ENCODE results near the gene PRR35. TPM values are rescaled to one million over a fixed set of nuclear protein-coding genes. Genes with fewer than 3 reads are reported as not detected.

Gene PRR35
- total and polyA plus RNA-seq, 2 donors (not counting 3 experiments of a cell fraction or from before 2014, with no cell fraction given), result not detected

DNA sequence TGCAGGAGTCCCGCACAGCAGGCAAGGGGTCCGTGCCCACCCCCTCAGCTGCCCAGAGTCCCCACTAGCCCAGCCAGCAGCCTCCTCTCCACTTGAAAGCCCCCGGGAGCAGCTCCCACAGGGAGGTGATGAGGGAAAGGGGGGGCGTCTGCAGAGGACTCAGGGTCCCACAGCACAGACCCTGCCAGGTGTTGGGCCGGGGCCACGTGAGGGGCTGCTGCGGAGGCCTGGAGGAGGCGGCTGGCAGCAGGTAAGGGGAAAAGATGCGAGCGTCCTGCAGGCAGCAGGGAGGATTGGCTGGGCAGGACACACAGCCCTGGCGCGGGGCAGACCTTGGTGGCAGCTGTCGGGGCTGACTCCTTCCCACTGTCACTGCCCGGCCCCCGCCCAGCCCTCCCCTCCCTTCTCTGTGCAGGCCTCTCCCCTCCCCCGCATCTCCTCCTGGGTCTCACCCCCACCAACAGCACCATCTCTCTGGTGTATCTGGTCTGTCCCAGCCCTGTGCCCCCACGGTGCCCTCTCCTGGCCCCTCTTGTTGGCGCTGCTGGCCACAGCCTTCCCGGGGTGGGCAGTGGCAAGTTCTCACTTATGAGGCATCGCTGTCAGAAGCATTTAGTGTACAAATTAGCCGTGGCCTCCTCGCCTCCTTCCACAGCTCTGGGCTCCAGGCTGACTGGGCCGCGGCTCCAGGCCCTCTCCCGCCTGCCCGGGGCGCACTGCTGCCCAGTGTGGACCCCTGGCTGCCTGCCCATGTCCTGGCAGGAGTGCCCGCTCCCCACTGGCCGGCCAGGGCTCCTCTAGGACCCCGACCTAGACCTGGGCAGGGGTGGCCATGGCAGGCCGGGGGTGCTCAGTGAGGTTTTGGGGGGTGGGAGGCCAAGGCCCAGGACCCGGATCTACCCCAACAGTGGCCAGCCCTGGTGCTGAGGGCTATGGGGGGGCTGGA is 4.4 kb upstream of the PRR35 start:
- Histone ChIP-seq H3K9me1 (replicated peaks; ENCODE audit: control insufficient read depth, extremely low read depth, insufficient read depth, low read length) (no peaks in the 10 kb centered on the region), H3K4me3 (replicated peaks in 1 of 3; ENCODE audit: insufficient read depth in 1 of 3, low read depth in 1 of 3, low read length in 3 of 3) (no peak overlapping the region), H3K4me1 (ENCODE audit: control insufficient read depth, extremely low read depth, insufficient read depth, low read length) (peaks cover 6% of the 10 kb centered on the region), H3K27ac (ENCODE audit: insufficient read depth, low read depth, low read length) (no peak overlapping the region), H3K79me2 (ENCODE audit: control insufficient read depth, insufficient read depth, low read length) (no peaks in the 10 kb centered on the region), H4K20me1 (replicated peaks; ENCODE audit: control insufficient read depth, extremely low read depth, insufficient read depth, low read length) (no peaks in the 10 kb centered on the region), H3K4me2 (ENCODE audit: insufficient read depth, low read length) (no peak overlapping the region), H3K36me3 (ENCODE audit: control insufficient read depth in 2 of 2, extremely low read depth in 1 of 2, insufficient read depth in 2 of 2, low read length in 2 of 2) (peaks cover 0 to 5% of the 10 kb centered on the region in 2 experiments), H3K9me3 (replicated peaks; ENCODE audit: control insufficient read depth, insufficient read depth, low read length) (no peaks in the 10 kb centered on the region), H2AFZ (ENCODE audit: low read depth, low read length) (no peak overlapping the region), H3K9ac (replicated peaks; ENCODE audit: extremely low read depth, insufficient read depth, low read length) (no peak overlapping the region), H3K27me3 (ENCODE audit: control insufficient read depth in 2 of 2, insufficient read depth in 2 of 2, low read length in 2 of 2) (peaks cover 7 to 10% of the 10 kb centered on the region in 2 experiments)
- FAIRE-seq (no peak), DNase-seq (ENCODE audit: low read depth, low spot score) (no peak)
- intact Hi-C loops (cut with micrococcal nuclease), result no loop called here
- ChIA-PET POLR2A (no interaction called here), CTCF (interaction anchor here (2.8 kb wide), 1 partner anchor 10 kb away, joined by 9 read pairs; the partner anchor contains the start of gene NHLRC4)
- no TSS peak for BruUV-seq (replicated peaks)
- dilution Hi-C loops (cut with MboI; ENCODE audit: extremely low pct_ligation_motif_present, low sequenced_read_pairs), result no loop called here
- no peak for TF ChIP-seq GATA2 (IDR thresholded peaks at IDR 0.05; ENCODE audit: insufficient read depth, insufficient read length, low read depth, low read length)
- TF ChIP-seq, protein P1, sequence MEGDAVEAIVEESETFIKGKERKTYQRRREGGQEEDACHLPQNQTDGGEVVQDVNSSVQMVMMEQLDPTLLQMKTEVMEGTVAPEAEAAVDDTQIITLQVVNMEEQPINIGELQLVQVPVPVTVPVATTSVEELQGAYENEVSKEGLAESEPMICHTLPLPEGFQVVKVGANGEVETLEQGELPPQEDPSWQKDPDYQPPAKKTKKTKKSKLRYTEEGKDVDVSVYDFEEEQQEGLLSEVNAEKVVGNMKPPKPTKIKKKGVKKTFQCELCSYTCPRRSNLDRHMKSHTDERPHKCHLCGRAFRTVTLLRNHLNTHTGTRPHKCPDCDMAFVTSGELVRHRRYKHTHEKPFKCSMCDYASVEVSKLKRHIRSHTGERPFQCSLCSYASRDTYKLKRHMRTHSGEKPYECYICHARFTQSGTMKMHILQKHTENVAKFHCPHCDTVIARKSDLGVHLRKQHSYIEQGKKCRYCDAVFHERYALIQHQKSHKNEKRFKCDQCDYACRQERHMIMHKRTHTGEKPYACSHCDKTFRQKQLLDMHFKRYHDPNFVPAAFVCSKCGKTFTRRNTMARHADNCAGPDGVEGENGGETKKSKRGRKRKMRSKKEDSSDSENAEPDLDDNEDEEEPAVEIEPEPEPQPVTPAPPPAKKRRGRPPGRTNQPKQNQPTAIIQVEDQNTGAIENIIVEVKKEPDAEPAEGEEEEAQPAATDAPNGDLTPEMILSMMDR (IDR thresholded peaks at IDR 0.05; ENCODE audit: extremely low read depth in 1 of 2, insufficient read depth in 1 of 2, low read depth in 1 of 2, low read length in 2 of 2), result no peak
- TF ChIP-seq POLR2AphosphoS5 (IDR thresholded peaks at IDR 0.05; ENCODE audit: insufficient read depth, low read depth, low read length), result no peak
- no peak for TF ChIP-seq JUN (IDR thresholded peaks at IDR 0.05; ENCODE audit: borderline replicate concordance, insufficient read depth, insufficient read length, low read depth)
- TF ChIP-seq EZH2 (IDR thresholded peaks at IDR 0.05; ENCODE audit: borderline replicate concordance, low read depth, low read length, severe bottlenecking), result no peak
- TF ChIP-seq, protein P2, sequence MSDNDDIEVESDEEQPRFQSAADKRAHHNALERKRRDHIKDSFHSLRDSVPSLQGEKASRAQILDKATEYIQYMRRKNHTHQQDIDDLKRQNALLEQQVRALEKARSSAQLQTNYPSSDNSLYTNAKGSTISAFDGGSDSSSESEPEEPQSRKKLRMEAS (IDR thresholded peaks at IDR 0.05; ENCODE audit: insufficient read depth, insufficient read length), result no peak
- TF ChIP-seq MYC (IDR thresholded peaks at IDR 0.05; ENCODE audit: low read depth, low read length), result no peak
- TF ChIP-seq FOS (IDR thresholded peaks at IDR 0.05; ENCODE audit: borderline replicate concordance, insufficient read depth, low read length), result no peak
- TF ChIP-seq POLR2A (IDR thresholded peaks at IDR 0.05; ENCODE audit: low read depth, low read length), result no peak

All from endothelial cell of umbilical vein (primary cell).